Sigmoid colon (tissue), 7 donors: ENCODE data around the gene TMEM89. TPM values are rescaled to one million over a fixed set of nuclear protein-coding genes. Genes with fewer than 3 reads are reported as not detected.

Experiments
- DNase-seq: peaks from one replicate; pipeline ENCODE4 v3.0.0-alpha.2; 2019
- H3K27ac ChIP-seq, 4 donors: fragments of 200-600 bp; sonication (generic); one replicate each; pipeline ENCODE4 v1.5.1; 2016 to 2019; ENCODE audit warnings: mild to moderate bottlenecking in 1 of 4
- H3K27me3 ChIP-seq, 3 donors: fragments of 200-600 bp; sonication (generic); one replicate each; pipeline ENCODE4 v1.5.1; 2019; ENCODE audit warnings: mild to moderate bottlenecking in 1 of 3
- H3K36me3 ChIP-seq, 4 donors: fragments of 200-600 bp; sonication (generic); one replicate each; pipeline ENCODE4 v1.5.1; 2016 to 2019
- H3K4me1 ChIP-seq, 4 donors: fragments of 200-600 bp; sonication (generic); one replicate each; pipeline ENCODE4 v1.5.1; 2017 to 2019
- H3K4me3 ChIP-seq, 4 donors: fragments of 200-600 bp; sonication (generic); one replicate each; pipeline ENCODE4 v1.5.1; 2017 to 2019; ENCODE audit warnings: mild to moderate bottlenecking in 2 of 4, moderate library complexity in 1 of 4
- H3K9me3 ChIP-seq, 4 donors: fragments of 200-600 bp in 3 of 4; sonication (generic) in 3 of 4; one replicate each; pipeline versions ENCODE4 v1.5.1 to v1.6.1; 2013 to 2019
- CTCF ChIP-seq, 4 experiments: fragments of 450-650 bp in 3 of 4; fragments of 200-600 bp in 1 of 4; IDR thresholded peaks; one replicate each; pipeline ENCODE4 v1.5.1; 2016 to 2019; ENCODE audit warnings: antibody characterized with exemption in 4 of 4, mild to moderate bottlenecking in 3 of 4, moderate library complexity in 2 of 4
- EP300 ChIP-seq, 4 donors: sonication (generic); formaldehyde crosslinking; IDR thresholded peaks; one replicate each; pipeline ENCODE4 v1.6.1; 2017; ENCODE audit warnings: antibody characterized with exemption in 4 of 4
- POLR2A ChIP-seq, 2 donors: fragments of 450-650 bp; IDR thresholded peaks; one replicate each; pipeline ENCODE4 v1.6.1; 2016; ENCODE audit warnings: antibody characterized with exemption in 2 of 2, mild to moderate bottlenecking in 2 of 2, moderate library complexity in 2 of 2
- POLR2AphosphoS5 ChIP-seq, 4 donors: sonication (generic); formaldehyde crosslinking; IDR thresholded peaks; one replicate each; pipeline ENCODE4 v1.6.1; 2017; ENCODE audit warnings: antibody characterized with exemption in 4 of 4
- WGBS, 2 donors: extraction: QIAGEN DNeasy Blood & Tissue Kit; methylation state at CpG; one replicate each; pipeline ENCODE4 v1.1.7; 2013; 5-methylcytosine and 5-hydroxymethylcytosine counted together
- intact Hi-C: fragments of 100-400 bp; cut with DNase I; formaldehyde crosslinking; loops from one replicate; pipeline ENCODE4 v1.15.1; 2023
- polyA plus RNA-seq, 3 donors: library from polyadenylated mRNA; stranded (reverse); fragments of 200-250 nt; gene quantifications; one replicate each; pipeline ENCODE4 v1.2.3, GENCODE V29; 2013
- total RNA-seq, 4 donors: library from RNA; depleted of rRNA; stranded (reverse); fragments of >200 nt; gene quantifications; one replicate each; pipeline ENCODE4 v1.1.0, GENCODE V29; 2016
- donor health status: healthy with polysubstance abuse.
- donor health status: Bipolar disorder and iron deficiency.
- donor health status: healthy.

Gene TMEM89
- total and polyA plus RNA-seq, 7 donors, result 1.2 TPM; not detected in 6

DNA sequence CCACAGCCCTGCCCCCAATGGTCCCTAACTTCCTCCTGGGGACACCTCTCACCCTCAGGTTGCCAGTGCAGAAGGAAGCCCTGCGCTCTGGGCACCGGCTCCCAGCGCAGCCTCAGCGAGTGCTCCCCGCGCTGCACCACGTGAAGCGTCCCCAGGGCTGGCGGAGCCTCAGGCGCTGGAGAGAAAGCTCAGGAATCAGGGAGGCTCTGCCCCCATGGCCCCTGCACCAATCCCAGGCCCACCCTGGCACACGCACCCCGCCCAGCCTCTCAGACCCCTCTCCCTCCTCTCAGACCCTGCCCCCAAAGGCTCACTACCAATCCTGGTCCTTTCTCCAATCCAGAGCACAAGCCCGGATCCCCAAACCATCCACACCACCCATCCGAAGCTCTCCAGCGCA is 33.3 kb downstream of the TMEM89 start:
- DNase-seq, result no peak
- 70 to 72% methylated on average over 15 of the region's 15 CpGs for WGBS, 2 donors
- H3K27ac ChIP-seq, result no peak overlapping the region

GRCh38 chr3:48587686-48588085 is 33.9 kb downstream of the TMEM89 start:
- Histone ChIP-seq H3K4me3 (no peak overlapping the region), H3K27me3 (peaks cover 0 to 1% (median 0%) of the 10 kb centered on the region in 3 donors), H3K36me3 (no peaks in the 10 kb centered on the region), H3K9me3 (no peaks in the 10 kb centered on the region), H3K27ac (no peak overlapping the region), H3K4me1 (no peaks in the 10 kb centered on the region)
- TF ChIP-seq POLR2AphosphoS5 (IDR thresholded peaks at IDR 0.05) (no peak), CTCF (IDR thresholded peaks at IDR 0.05) (no peak), POLR2A (IDR thresholded peaks at IDR 0.05) (no peak), EP300 (IDR thresholded peaks at IDR 0.05) (no peak)
- 70 to 81% methylated on average over 11 of the region's 11 CpGs for WGBS, 2 donors
- intact Hi-C loops, result no loop called here
- no peak for DNase-seq

More for the DNA sequence above, 33.3 kb downstream of the TMEM89 start:
- intact Hi-C loops, result no loop called here
- Histone ChIP-seq H3K9me3 (no peaks in the 10 kb centered on the region), H3K36me3 (no peaks in the 10 kb centered on the region), H3K4me1 (no peaks in the 10 kb centered on the region), H3K27me3 (peaks cover 0 to 3% (median 0%) of the 10 kb centered on the region in 3 donors), H3K4me3 (no peak overlapping the region)
- no peak for TF ChIP-seq POLR2AphosphoS5 (IDR thresholded peaks at IDR 0.05)
- TF ChIP-seq EP300 (IDR thresholded peaks at IDR 0.05), result no peak
- no peak for TF ChIP-seq CTCF (IDR thresholded peaks at IDR 0.05)

- no peaks in the 10 kb centered on the region for H3K4me1 ChIP-seq
- H3K4me3 ChIP-seq, result no peak overlapping the region
- 72 to 88% methylated on average over 8 of the region's 8 CpGs for WGBS, 2 donors
- intact Hi-C loops, result no loop called here
- TF ChIP-seq POLR2A (IDR thresholded peaks at IDR 0.05) (no peak), EP300 (IDR thresholded peaks at IDR 0.05) (no peak), POLR2AphosphoS5 (IDR thresholded peaks at IDR 0.05) (no peak), CTCF (IDR thresholded peaks at IDR 0.05) (no peak)
- no peak overlapping the region for H3K27ac ChIP-seq
- H3K36me3 ChIP-seq, result no peaks in the 10 kb centered on the region
- no peaks in the 10 kb centered on the region for H3K27me3 ChIP-seq
- H3K9me3 ChIP-seq, result no peaks in the 10 kb centered on the region
- no peak for DNase-seq
Observed at GRCh38 chr3:48585411-48585810, 36.2 kb downstream of the TMEM89 start.

GRCh38 chr3:48584836-48585235 is 36.7 kb downstream of the TMEM89 start:
- no peak overlapping the region for H3K4me3 ChIP-seq
- no peak overlapping the region for H3K27ac ChIP-seq
- intact Hi-C loops, result no loop called here
- no peaks in the 10 kb centered on the region for H3K9me3 ChIP-seq
- no peaks in the 10 kb centered on the region for H3K4me1 ChIP-seq
- no peaks in the 10 kb centered on the region for H3K27me3 ChIP-seq
- H3K36me3 ChIP-seq, result no peaks in the 10 kb centered on the region
- no peak for DNase-seq
- WGBS, 2 donors, result 82 to 90% methylated on average over 9 of the region's 9 CpGs
- no peak for TF ChIP-seq CTCF (IDR thresholded peaks at IDR 0.05)
- TF ChIP-seq POLR2A (IDR thresholded peaks at IDR 0.05), result no peak
- TF ChIP-seq POLR2AphosphoS5 (IDR thresholded peaks at IDR 0.05), result no peak
- no peak for TF ChIP-seq EP300 (IDR thresholded peaks at IDR 0.05)
